GM12891 (cell line): ENCODE results near the gene MAPK11.
"Not testable (repeated sequence)": the region's sequence is repeated elsewhere in the genome, so short reads cannot be mapped to it uniquely, and the experiment has no call there.

Experiments used
- DNase-seq: peaks from one replicate; pipeline ENCODE4 v3.0.0; 2011; ENCODE audit warnings: low spot score; ENCODE audit not compliant: insufficient read length
- FAIRE-seq: peaks from 2 replicates; lab custom pipeline; 2011; peaks lifted over from hg19 to GRCh38; lab: Jason Lieb, UNC
- PAX5 ChIP-seq: IDR thresholded peaks from 2 replicates; pipeline ENCODE4 v1.6.1; 2011; ENCODE audit warnings: low read length, moderate library complexity, mild to moderate bottlenecking; ENCODE audit not compliant: insufficient read depth, severe bottlenecking
- POLR2A ChIP-seq: IDR thresholded peaks from 2 replicates; pipeline ENCODE4 v1.6.1; 2011; ENCODE audit warnings: low read depth, low read length, control low read depth
- POLR2AphosphoS5 ChIP-seq: IDR thresholded peaks from 2 replicates; pipeline ENCODE4 v1.6.1; 2011; ENCODE audit warnings: low read depth, low read length, control low read depth
- POU2F2 ChIP-seq: IDR thresholded peaks from 2 replicates; pipeline ENCODE4 v1.6.1; 2011; ENCODE audit warnings: low read depth, mild to moderate bottlenecking, control low read depth, low read length, moderate library complexity
- SPI1 ChIP-seq: IDR thresholded peaks from 2 replicates; pipeline ENCODE4 v1.6.1; 2011; ENCODE audit warnings: low read depth, low read length, control low read depth
- TAF1 ChIP-seq: IDR thresholded peaks from 2 replicates; pipeline ENCODE4 v1.6.1; 2011; ENCODE audit warnings: low read depth, low read length, control low read depth

Gene MAPK11

GRCh38 chr22:50278461-50278860, 8.3 kb upstream of the MAPK11 start:
- no peak for FAIRE-seq
- TF ChIP-seq SPI1 (no peak), POLR2AphosphoS5 (no peak), TAF1 (no peak), PAX5 (no peak), POLR2A (no peak), POU2F2 (no peak)

GRCh38 chr22:50277761-50278160, 7.6 kb upstream of the MAPK11 start:
- FAIRE-seq (no peak), DNase-seq (no peak)
- TF ChIP-seq POU2F2 (no peak), TAF1 (no peak), PAX5 (no peak), SPI1 (no peak), POLR2A (no peak), POLR2AphosphoS5 (no peak)

More at GRCh38 chr22:50278461-50278860, 8.3 kb upstream of the MAPK11 start:
- no peak for DNase-seq

- FAIRE-seq: peak; percentile 100
- TF ChIP-seq PAX5: no peak
- TF ChIP-seq POLR2A: no peak
- no peak for TF ChIP-seq POU2F2
- no peak for TF ChIP-seq POLR2AphosphoS5
- TF ChIP-seq SPI1: no peak
- no peak for TF ChIP-seq TAF1
- DNase-seq: peak; percentile 89
These were observed 6.0 kb upstream of the MAPK11 start for GRCh38 chr22:50276143-50276542.

- DNase-seq (no peak), FAIRE-seq (no peak)
- no peak for TF ChIP-seq POU2F2
- no peak for TF ChIP-seq PAX5
- TF ChIP-seq POLR2A: no peak
- no peak for TF ChIP-seq SPI1
- TF ChIP-seq POLR2AphosphoS5: no peak
- no peak for TF ChIP-seq TAF1
These were observed 5.2 kb upstream of the MAPK11 start for GRCh38 chr22:50275181-50276055.

GRCh38 chr22:50274771-50275170, 4.6 kb upstream of the MAPK11 start:
- TF ChIP-seq SPI1: no peak
- no peak for TF ChIP-seq PAX5
- TF ChIP-seq TAF1: no peak
- TF ChIP-seq POLR2AphosphoS5: no peak
- no peak for TF ChIP-seq POU2F2
- TF ChIP-seq POLR2A: no peak
- FAIRE-seq (no peak), DNase-seq (no peak)

GRCh38 chr22:50274311-50274710, 4.1 kb upstream of the MAPK11 start:
- TF ChIP-seq POU2F2 (no peak), SPI1 (no peak), PAX5 (no peak), POLR2AphosphoS5 (no peak), TAF1 (no peak), POLR2A (no peak)
- FAIRE-seq (peak; percentile 80), DNase-seq (no peak)

GRCh38 chr22:50273781-50274180, 3.6 kb upstream of the MAPK11 start:
- not testable (repeated sequence) for FAIRE-seq, DNase-seq

GRCh38 chr22:50273352-50273751, 3.2 kb upstream of the MAPK11 start:
- DNase-seq, FAIRE-seq: not testable (repeated sequence)

GRCh38 chr22:50272044-50272802, 2.0 kb upstream of the MAPK11 start:
- FAIRE-seq: no peak
- DNase-seq: no peak
- TF ChIP-seq POLR2AphosphoS5 (no peak), POLR2A (no peak), POU2F2 (no peak), SPI1 (no peak), PAX5 (no peak), TAF1 (no peak)
